Activated naive CD8-positive, alpha-beta T cell treated with anti-CD3 and anti-CD28 coated beads, Interleukin-2, amount 10 ng/mL, durations not matched to agents 7 days and 5 days (primary cell): ENCODE data around the gene SCN5A. TPM values are rescaled to one million over a fixed set of nuclear protein-coding genes. Genes with fewer than 3 reads are reported as not detected.
"Not testable (repeated sequence)": the region's sequence is repeated elsewhere in the genome, so short reads cannot be mapped to it uniquely, and the experiment has no call there.

Source experiments
- ATAC-seq: fragments of 150-1000 bp; cut with Tn5 transposase; one replicate; pipeline ENCODE4 v1.10.0; 2021; ENCODE audit warnings: low read depth, moderate library complexity
- POLR2A ChIA-PET: fragments of 350-600 bp; sonication (Branson Sonifier 250); formaldehyde crosslinking; loops from one replicate; lab custom pipeline; 2021; ENCODE audit warnings: antibody characterized with exemption; lab: Charles Lee
- DNase-seq: peaks from one replicate; pipeline ENCODE4 v3.0.0; 2021
- H3K27ac Mint-ChIP-seq: one replicate; pipeline ENCODE4 v1.8.0; 2022; ENCODE audit warnings: mild to moderate bottlenecking, mixed read lengths
- H3K27me3 Mint-ChIP-seq: one replicate; pipeline ENCODE4 v1.8.0; 2022; ENCODE audit warnings: mild to moderate bottlenecking, moderate library complexity, mixed read lengths
- H3K36me3 Mint-ChIP-seq: one replicate; pipeline ENCODE4 v1.8.0; 2021; ENCODE audit warnings: mild to moderate bottlenecking, mixed read lengths
- H3K4me1 Mint-ChIP-seq: one replicate; pipeline ENCODE4 v1.8.0; 2021; ENCODE audit warnings: mixed read lengths
- H3K4me3 Mint-ChIP-seq: one replicate; pipeline ENCODE4 v1.8.0; 2022; ENCODE audit warnings: mild to moderate bottlenecking, moderate library complexity, mixed read lengths
- H3K9me3 Mint-ChIP-seq: one replicate; pipeline ENCODE4 v1.8.0; 2021; ENCODE audit warnings: mixed read lengths
- total RNA-seq, 2 experiments: library from RNA; stranded (reverse); gene quantifications; one replicate each; pipeline ENCODE4 v1.2.3, GENCODE V29; 2021

SCN5A gene
- total RNA-seq, 2 experiments from 2014 or later: 0.28 to 0.53 TPM

DNA sequence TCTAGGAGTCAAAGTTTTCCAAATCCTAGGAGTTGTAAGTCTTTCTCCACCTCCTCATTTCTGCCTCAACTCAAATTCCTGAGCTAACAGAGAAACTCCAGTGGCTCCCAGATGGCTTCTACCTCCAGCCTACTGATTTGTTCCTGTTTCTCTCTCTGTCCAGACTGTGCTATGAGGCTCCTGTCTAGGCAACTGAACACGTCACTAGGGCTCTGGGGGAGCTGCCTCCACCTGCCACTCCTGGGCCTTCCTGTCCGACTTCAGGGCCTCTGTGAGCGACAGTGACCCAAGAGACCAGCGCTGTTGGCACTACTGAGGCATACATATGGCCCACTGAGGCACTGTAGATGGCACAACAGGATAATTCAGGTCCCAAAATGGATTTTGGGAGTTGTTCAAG, 82.0 kb downstream of the SCN5A start:
- no peaks in the 10 kb centered on the region for H3K4me1 Mint-ChIP-seq
- no peak for ATAC-seq
- POLR2A ChIA-PET: no interaction called here
- no peaks in the 10 kb centered on the region for H3K27me3 Mint-ChIP-seq
- no peaks in the 10 kb centered on the region for H3K9me3 Mint-ChIP-seq
- H3K4me3 Mint-ChIP-seq: no peak overlapping the region
- no peak for DNase-seq
- no peaks in the 10 kb centered on the region for H3K36me3 Mint-ChIP-seq
- H3K27ac Mint-ChIP-seq: no peak overlapping the region

DNA sequence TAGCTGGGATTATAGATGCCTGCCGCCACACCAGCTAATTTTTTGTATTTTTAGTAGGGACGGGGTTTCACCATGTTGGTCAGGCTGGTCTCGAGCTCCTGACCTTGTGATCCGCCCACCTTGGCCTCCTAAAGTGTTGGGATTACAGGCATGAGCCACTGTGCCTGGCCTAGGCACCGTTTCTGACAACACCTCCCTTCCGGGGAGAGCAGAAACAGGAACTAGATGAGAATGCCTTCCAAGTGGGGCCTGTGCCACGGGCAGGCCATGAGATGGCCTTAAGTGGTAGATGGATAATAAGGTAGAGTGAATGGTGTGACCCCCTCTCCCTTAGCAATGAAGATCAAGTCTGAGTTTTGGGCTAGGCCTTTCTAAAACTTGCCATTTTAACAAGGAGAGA, 82.7 kb downstream of the SCN5A start:
- H3K4me1 Mint-ChIP-seq, H3K27ac Mint-ChIP-seq, H3K4me3 Mint-ChIP-seq, H3K9me3 Mint-ChIP-seq, H3K36me3 Mint-ChIP-seq, ATAC-seq, H3K27me3 Mint-ChIP-seq, POLR2A ChIA-PET: not testable (repeated sequence)
- DNase-seq: peak; percentile 2

DNA sequence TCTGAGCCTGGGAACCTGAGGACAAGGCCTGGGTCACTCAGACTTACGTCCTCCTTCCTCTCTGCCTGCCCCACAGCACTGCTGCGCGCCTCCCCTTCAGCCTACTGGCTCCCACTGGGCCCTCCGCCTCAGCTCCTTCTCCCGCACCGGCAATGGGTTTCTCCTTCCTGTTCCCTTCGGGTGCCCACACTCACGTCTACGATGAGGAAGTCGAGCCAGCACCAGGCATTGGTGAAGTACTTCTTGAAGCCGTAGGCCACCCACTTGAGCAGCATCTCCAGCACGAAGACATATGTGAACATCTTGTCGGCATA, 83.3 kb downstream of the SCN5A start:
- DNase-seq (peak; percentile 17), ATAC-seq (no peak)
- H3K4me3 Mint-ChIP-seq: no peak overlapping the region
- no peaks in the 10 kb centered on the region for H3K9me3 Mint-ChIP-seq
- H3K36me3 Mint-ChIP-seq: no peaks in the 10 kb centered on the region
- H3K27me3 Mint-ChIP-seq: no peaks in the 10 kb centered on the region
- no peaks in the 10 kb centered on the region for H3K4me1 Mint-ChIP-seq
- POLR2A ChIA-PET: no interaction called here
- no peak overlapping the region for H3K27ac Mint-ChIP-seq

GRCh38 chr3:38565339-38566214, 83.9 kb downstream of the SCN5A start:
- POLR2A ChIA-PET: no interaction called here
- no peaks in the 10 kb centered on the region for H3K27me3 Mint-ChIP-seq
- H3K4me3 Mint-ChIP-seq: no peak overlapping the region
- DNase-seq (peak; percentile 12), ATAC-seq (no peak)
- no peak overlapping the region for H3K27ac Mint-ChIP-seq
- H3K36me3 Mint-ChIP-seq: no peaks in the 10 kb centered on the region
- H3K9me3 Mint-ChIP-seq: no peaks in the 10 kb centered on the region
- no peaks in the 10 kb centered on the region for H3K4me1 Mint-ChIP-seq

DNA sequence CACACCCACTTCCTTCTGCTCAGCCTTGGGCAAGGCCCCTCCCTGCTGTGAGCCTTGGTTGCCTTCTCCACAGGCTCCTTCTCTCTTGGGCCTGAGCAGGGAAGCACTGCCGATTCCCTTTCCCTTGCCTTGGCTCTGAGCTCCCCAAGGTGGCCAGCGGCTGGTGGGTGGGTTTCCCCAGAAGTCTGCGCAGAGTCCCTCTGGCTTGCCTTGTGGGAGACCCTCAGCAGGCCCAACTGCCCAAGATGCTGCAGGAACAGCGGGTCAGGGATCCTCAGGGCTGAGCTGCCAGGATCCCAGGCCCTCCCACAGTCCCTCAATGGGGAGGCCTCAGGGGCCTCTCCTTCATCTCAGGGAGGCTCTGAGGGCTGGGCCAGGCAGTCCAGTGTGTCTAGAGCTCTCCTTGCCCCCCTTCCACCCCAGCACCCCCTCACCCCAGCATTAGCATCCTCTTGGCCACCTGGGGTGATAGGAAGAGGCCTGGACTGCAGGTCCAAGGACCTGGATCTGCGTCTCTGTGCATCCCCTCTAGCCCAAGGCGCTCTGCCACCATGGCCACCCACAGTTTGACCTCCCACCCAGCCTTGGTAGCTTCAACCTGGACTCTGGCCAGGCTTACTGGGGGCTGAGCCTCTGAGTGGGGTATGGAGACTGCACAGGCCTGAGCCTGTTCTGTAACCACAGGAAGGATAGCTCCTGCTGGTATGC, 84.7 kb downstream of the SCN5A start:
- Mint-ChIP-seq H3K9me3 (no peaks in the 10 kb centered on the region), H3K27me3 (no peaks in the 10 kb centered on the region), H3K4me3 (no peak overlapping the region), H3K27ac (no peak overlapping the region), H3K4me1 (no peaks in the 10 kb centered on the region), H3K36me3 (no peaks in the 10 kb centered on the region)
- DNase-seq (peak; percentile 7), ATAC-seq (no peak)
- POLR2A ChIA-PET: no interaction called here

DNA sequence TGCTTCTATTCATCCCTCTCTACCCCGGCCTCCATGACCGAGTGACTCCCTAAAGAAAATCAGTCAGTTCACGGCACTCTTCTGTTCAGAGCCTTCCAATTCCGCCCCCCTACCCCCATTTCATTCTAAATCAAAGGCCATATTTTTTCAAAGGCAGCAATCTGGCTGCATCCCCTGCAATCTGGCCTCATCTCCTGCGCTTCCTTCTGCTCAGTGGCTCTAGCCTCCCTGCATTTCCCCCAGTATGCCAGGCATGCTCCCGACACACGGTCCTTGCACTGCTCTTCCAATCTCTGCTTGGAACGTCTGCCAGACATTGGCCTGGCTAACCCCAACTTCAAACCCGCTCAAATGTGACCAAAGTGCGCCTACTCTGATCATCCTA, 85.6 kb downstream of the SCN5A start:
- Mint-ChIP-seq H3K4me3 (no peak overlapping the region), H3K27ac (no peak overlapping the region), H3K4me1 (no peaks in the 10 kb centered on the region), H3K36me3 (no peaks in the 10 kb centered on the region), H3K9me3 (no peaks in the 10 kb centered on the region), H3K27me3 (no peaks in the 10 kb centered on the region)
- no peak for ATAC-seq
- DNase-seq: no peak
- POLR2A ChIA-PET: no interaction called here

DNA sequence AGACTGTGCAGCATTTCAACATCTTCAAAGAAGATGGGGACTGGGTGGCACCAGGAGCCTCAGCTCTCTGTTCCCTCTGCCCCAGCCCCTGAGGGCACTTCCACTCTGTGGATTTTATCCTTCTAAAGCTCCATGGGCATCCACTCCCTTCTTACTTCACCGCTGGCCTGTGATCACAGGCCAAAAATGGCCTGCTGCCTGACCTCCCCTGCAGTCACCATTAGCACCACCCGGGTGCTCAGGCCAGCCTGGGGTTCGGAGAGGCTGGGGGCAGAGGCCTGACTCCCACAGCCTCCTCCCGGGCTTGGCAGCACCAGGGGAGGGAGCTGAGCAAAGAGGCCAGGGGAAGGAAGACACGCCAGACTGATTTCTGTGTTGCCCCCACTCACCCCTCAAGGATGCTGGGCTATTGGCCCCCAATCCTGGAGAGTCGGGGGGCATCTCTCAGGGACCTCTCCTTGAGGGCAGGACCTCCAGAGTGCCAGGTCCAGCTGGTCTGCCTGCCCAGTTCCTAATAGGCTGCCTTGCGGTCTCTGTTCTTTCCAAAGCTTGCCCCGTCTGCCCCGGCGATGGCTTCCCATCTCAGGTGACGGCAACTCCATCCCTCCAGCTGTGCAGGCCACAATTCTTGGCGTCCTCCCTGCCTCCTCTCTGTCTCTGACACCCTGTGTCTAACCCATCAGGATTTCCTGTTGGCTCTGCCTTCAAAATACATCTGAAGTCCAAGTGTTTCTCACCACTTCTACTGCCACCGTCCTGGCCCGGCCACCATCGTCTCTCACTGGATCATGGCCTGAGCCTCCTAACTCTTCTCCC, 86.2 kb downstream of the SCN5A start:
- Mint-ChIP-seq H3K9me3 (no peaks in the 10 kb centered on the region), H3K4me1 (no peaks in the 10 kb centered on the region), H3K36me3 (no peaks in the 10 kb centered on the region), H3K4me3 (no peak overlapping the region), H3K27me3 (no peaks in the 10 kb centered on the region), H3K27ac (no peak overlapping the region)
- POLR2A ChIA-PET: no interaction called here
- ATAC-seq (no peak), DNase-seq (peak; percentile 20)

DNA sequence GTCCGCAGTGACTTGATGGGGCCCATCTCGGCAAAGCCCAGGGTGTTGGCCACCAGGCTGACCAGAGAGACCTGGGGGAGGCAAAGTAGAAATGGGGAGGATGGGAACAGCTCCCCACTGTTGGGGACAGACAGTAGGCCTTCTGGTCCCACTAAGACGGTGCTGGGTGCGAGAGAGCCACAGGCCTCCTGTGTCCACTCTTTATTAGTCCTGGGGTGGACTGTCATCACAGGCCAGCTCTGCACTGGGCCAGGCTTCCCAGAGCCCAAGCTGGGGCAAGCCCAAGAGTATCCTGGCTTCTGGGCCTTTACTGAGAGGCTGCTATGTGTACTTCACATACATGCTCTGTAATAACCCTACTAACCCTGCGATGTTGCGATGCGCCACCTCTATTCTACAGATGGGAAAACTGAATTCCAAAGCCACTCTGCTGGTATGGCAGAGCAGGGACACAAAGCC, 87.0 kb downstream of the SCN5A start:
- Mint-ChIP-seq H3K9me3 (no peaks in the 10 kb centered on the region), H3K27ac (no peak overlapping the region), H3K27me3 (no peaks in the 10 kb centered on the region), H3K4me1 (no peaks in the 10 kb centered on the region), H3K4me3 (no peak overlapping the region), H3K36me3 (no peaks in the 10 kb centered on the region)
- ATAC-seq: no peak
- no peak for DNase-seq
- POLR2A ChIA-PET: no interaction called here

GRCh38 chr3:38561746-38562466, 87.6 kb downstream of the SCN5A start:
- ATAC-seq (no peak), DNase-seq (no peak)
- POLR2A ChIA-PET: no interaction called here
- Mint-ChIP-seq H3K36me3 (no peaks in the 10 kb centered on the region), H3K27me3 (no peaks in the 10 kb centered on the region), H3K4me1 (no peaks in the 10 kb centered on the region), H3K9me3 (no peaks in the 10 kb centered on the region), H3K27ac (no peak overlapping the region), H3K4me3 (no peak overlapping the region)

GRCh38 chr3:38560996-38561717, 88.3 kb downstream of the SCN5A start:
- no peak overlapping the region for H3K4me3 Mint-ChIP-seq
- H3K36me3 Mint-ChIP-seq: no peaks in the 10 kb centered on the region
- no peaks in the 10 kb centered on the region for H3K9me3 Mint-ChIP-seq
- no peak overlapping the region for H3K27ac Mint-ChIP-seq
- H3K27me3 Mint-ChIP-seq: no peaks in the 10 kb centered on the region
- H3K4me1 Mint-ChIP-seq: no peaks in the 10 kb centered on the region
- ATAC-seq: no peak
- no peak for DNase-seq
- POLR2A ChIA-PET: no interaction called here

GRCh38 chr3:38560284-38560683, 89.2 kb downstream of the SCN5A start:
- H3K4me1 Mint-ChIP-seq: no peaks in the 10 kb centered on the region
- H3K4me3 Mint-ChIP-seq: no peak overlapping the region
- no peak for ATAC-seq
- H3K9me3 Mint-ChIP-seq: no peaks in the 10 kb centered on the region
- DNase-seq: no peak
- H3K27ac Mint-ChIP-seq: no peak overlapping the region
- POLR2A ChIA-PET: no interaction called here
- no peaks in the 10 kb centered on the region for H3K27me3 Mint-ChIP-seq
- no peaks in the 10 kb centered on the region for H3K36me3 Mint-ChIP-seq

- no peaks in the 10 kb centered on the region for H3K27me3 Mint-ChIP-seq
- no peak for ATAC-seq
- no peaks in the 10 kb centered on the region for H3K4me1 Mint-ChIP-seq
- no peaks in the 10 kb centered on the region for H3K36me3 Mint-ChIP-seq
- no peak overlapping the region for H3K27ac Mint-ChIP-seq
- DNase-seq: no peak
- H3K4me3 Mint-ChIP-seq: no peak overlapping the region
- POLR2A ChIA-PET: no interaction called here
- H3K9me3 Mint-ChIP-seq: no peaks in the 10 kb centered on the region
Observed at GRCh38 chr3:38558864-38559263, 90.6 kb downstream of the SCN5A start.
